GM21447 (cell line): ENCODE measurements around the gene ZNF446.
"Not testable (repeated sequence)": the region's sequence is repeated elsewhere in the genome, so short reads cannot be mapped to it uniquely, and the experiment has no call there.

ENCODE experiments used
- ATAC-seq: cut with Tn5 transposase; IDR thresholded peaks from one replicate; pipeline ENCODE4 v1.9.1; 2021; ENCODE audit not compliant: unreplicated experiment

ZNF446 gene

GRCh38 chr19:58469241-58470013, 6.7 kb upstream of the ZNF446 start:
- no peak for ATAC-seq

- ATAC-seq, result not testable (repeated sequence)
Observed at GRCh38 chr19:58470837-58471543, 5.2 kb upstream of the ZNF446 start.

- no peak for ATAC-seq
Observed at GRCh38 chr19:58471736-58472135, 4.4 kb upstream of the ZNF446 start.

- no peak for ATAC-seq
Observed at GRCh38 chr19:58473775-58474174, 2.4 kb upstream of the ZNF446 start.

GRCh38 chr19:58474291-58474996, 1.7 kb upstream of the ZNF446 start:
- ATAC-seq, result no peak

GRCh38 chr19:58474997-58475713, 997 bp upstream of the ZNF446 start:
- ATAC-seq, result peak; percentile 4

- no peak for ATAC-seq
Observed at GRCh38 chr19:58476498-58477015, 405 bp downstream of the ZNF446 start.

GRCh38 chr19:58477130-58477529, 978 bp downstream of the ZNF446 start:
- ATAC-seq, result no peak

- ATAC-seq, result no peak
Observed at GRCh38 chr19:58477871-58478270, 1.7 kb downstream of the ZNF446 start.

- ATAC-seq, result no peak
Observed at GRCh38 chr19:58479303-58479702, 3.2 kb downstream of the ZNF446 start.

GRCh38 chr19:58479736-58480480, 3.8 kb downstream of the ZNF446 start:
- no peak for ATAC-seq

- ATAC-seq, result no peak
Observed at GRCh38 chr19:58480481-58480830, 4.3 kb downstream of the ZNF446 start.

GRCh38 chr19:58480831-58481230, 4.7 kb downstream of the ZNF446 start:
- no peak for ATAC-seq

- ATAC-seq, result no peak
Observed at GRCh38 chr19:58482372-58482771, 6.2 kb downstream of the ZNF446 start.

- no peak for ATAC-seq
Observed at GRCh38 chr19:58483776-58484175, 7.6 kb downstream of the ZNF446 start.

- ATAC-seq, result not testable (repeated sequence)
Observed at GRCh38 chr19:58484349-58484748, 8.2 kb downstream of the ZNF446 start.

GRCh38 chr19:58491393-58491792, 15.2 kb downstream of the ZNF446 start:
- ATAC-seq, result no peak

- ATAC-seq, result no peak
Observed at GRCh38 chr19:58492265-58492664, 16.1 kb downstream of the ZNF446 start.

- ATAC-seq, result no peak
Observed at GRCh38 chr19:58497634-58498170, 21.6 kb downstream of the ZNF446 start.
